ENCODE measurements around the gene ASIC2.

Gene ASIC2

DNA sequence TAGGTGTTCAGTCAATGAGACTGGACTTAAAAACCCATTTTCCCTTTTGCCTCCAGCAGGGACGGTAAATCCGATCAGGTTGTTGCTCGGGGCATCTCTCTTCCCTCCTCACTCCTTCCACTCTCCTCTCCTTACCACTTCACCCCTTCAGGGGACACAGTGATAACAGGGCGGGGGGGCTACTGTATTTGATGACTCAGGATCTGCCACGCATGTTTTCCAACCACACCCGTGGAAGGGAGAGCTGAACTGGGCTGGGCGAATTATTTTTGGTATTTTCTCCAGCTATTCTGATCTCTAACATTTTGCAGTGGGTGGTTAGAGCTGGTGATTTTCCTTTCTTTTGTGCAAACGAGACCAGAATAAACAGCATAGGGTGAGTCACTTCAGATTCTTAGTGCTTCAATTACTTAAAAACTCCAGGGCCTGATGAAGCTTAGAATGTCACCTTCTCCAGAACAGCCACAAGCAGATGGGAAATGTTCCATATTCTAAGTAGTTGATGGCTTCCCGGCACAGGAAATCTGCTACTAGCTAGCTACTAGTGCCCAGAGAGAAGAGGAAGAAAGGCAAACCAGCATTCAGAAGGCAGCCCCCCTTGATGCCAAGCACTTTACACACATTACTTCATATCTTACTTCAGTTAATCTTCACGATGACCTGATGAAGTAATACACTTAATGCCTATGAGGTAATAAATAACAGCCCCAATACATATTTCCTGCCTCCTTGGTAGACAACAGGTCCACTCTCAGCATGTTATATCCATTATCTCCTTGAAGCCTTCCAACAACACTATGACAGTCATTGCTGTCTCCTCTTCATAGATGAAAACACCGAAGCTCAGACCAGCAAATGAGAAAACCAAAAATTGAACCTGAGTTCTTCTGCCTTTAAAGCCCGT is 74.1 kb downstream of the ASIC2 start:
- no peak overlapping the region for H3K4me3 Mint-ChIP-seq
- no peaks in the 10 kb centered on the region for H3K4me1 Mint-ChIP-seq (ENCODE audit: low read depth)
- H3K9me3 Mint-ChIP-seq: no peaks in the 10 kb centered on the region
- no peak overlapping the region for H3K27ac Mint-ChIP-seq
- peaks cover 30% of the 10 kb centered on the region for H3K27me3 Mint-ChIP-seq
- DNase-seq: no peak
- H3K36me3 Mint-ChIP-seq (ENCODE audit: low read depth): no peaks in the 10 kb centered on the region

DNA sequence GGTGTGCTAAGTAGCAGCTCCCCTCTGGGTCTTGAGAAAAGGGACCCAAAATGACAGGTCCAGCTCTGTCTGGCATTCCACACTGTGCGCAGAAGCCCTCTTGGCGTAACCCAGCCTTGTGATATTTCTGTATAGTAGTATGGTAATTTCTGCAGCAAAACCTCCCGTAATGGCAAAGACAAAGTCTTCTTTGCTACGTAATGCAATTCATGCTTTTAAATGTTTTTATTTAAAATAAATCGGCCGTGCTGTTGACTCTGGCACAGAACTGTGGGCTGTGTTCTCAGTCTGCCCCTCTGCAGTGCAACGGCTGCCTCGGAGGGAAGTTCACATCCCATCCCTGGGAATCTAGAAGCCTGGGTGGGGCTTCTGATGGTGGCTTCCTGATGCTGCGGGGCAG is 75.2 kb downstream of the ASIC2 start:
- Mint-ChIP-seq H3K4me3 (no peak overlapping the region), H3K4me1 (ENCODE audit: low read depth) (no peaks in the 10 kb centered on the region), H3K27ac (no peak overlapping the region), H3K36me3 (ENCODE audit: low read depth) (no peaks in the 10 kb centered on the region), H3K9me3 (no peaks in the 10 kb centered on the region), H3K27me3 (peaks cover 30% of the 10 kb centered on the region)
- no peak for DNase-seq

DNA sequence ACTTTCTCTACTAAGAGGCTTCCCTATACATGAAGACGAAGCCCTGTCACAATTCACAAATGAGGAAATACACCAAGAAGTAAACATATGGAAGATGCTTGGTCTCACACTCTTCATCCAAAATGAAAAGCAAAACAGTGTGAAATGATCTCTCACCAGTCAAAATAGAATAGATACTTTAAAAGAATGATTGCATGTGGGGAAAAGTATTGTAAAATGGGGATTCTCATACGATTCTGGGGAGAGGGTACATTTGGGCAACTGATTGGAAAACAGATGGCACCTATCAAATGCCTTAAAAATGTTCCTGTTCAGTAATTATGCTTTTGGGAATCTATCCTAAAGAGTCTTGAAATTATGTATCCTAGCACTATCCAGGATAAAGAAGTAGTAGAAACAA is 78.1 kb downstream of the ASIC2 start:
- Mint-ChIP-seq H3K27ac (no peak overlapping the region), H3K36me3 (ENCODE audit: low read depth) (no peaks in the 10 kb centered on the region), H3K27me3 (peaks cover 34% of the 10 kb centered on the region), H3K4me3 (no peak overlapping the region), H3K4me1 (ENCODE audit: low read depth) (no peaks in the 10 kb centered on the region), H3K9me3 (no peaks in the 10 kb centered on the region)
- no peak for DNase-seq

DNA sequence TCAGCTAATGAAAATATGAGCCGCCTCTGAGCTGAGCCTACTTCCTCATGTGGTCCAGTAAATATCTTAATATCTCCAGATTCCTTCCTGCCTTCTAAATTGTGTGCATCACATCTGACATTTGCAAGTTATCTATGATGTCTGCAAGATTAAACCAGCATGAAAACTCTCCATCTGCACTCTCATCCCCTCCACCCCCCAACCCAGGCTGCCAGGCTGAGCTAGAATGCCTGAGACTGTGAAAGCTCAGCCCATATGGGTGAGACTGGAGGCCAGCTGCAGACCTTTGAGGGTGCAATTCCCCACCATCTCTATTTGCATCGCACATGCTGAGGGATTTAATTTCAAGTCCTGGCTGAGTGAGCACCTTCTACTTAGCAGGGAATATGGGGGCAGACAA is 82.8 kb downstream of the ASIC2 start:
- H3K9me3 Mint-ChIP-seq: no peaks in the 10 kb centered on the region
- H3K27me3 Mint-ChIP-seq: peaks cover 28% of the 10 kb centered on the region
- no peak overlapping the region for H3K27ac Mint-ChIP-seq
- no peaks in the 10 kb centered on the region for H3K4me1 Mint-ChIP-seq (ENCODE audit: low read depth)
- no peak overlapping the region for H3K4me3 Mint-ChIP-seq
- no peak for DNase-seq
- no peaks in the 10 kb centered on the region for H3K36me3 Mint-ChIP-seq (ENCODE audit: low read depth)

DNA sequence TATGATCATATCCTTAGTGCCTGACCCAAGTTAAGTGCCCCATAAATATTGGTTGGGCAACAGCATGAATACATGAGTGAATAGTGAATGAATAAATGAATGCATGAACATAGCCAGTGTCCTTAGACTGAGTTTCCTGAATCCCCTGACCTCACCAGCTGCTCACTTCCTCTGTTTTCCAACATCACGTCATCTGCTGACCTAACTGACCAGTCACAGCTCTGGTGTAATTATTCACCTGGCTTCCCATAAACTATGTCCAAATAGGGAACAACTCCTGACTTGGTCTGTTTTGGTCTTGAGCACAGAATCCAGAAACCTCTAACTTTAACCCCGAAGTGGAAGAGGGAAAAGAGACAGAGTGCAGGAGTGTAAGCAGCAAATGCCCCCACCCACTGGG is 83.4 kb downstream of the ASIC2 start:
- no peak overlapping the region for H3K27ac Mint-ChIP-seq
- H3K36me3 Mint-ChIP-seq (ENCODE audit: low read depth): no peaks in the 10 kb centered on the region
- no peaks in the 10 kb centered on the region for H3K4me1 Mint-ChIP-seq (ENCODE audit: low read depth)
- peaks cover 24% of the 10 kb centered on the region for H3K27me3 Mint-ChIP-seq
- H3K4me3 Mint-ChIP-seq: no peak overlapping the region
- no peaks in the 10 kb centered on the region for H3K9me3 Mint-ChIP-seq
- DNase-seq: no peak

DNA sequence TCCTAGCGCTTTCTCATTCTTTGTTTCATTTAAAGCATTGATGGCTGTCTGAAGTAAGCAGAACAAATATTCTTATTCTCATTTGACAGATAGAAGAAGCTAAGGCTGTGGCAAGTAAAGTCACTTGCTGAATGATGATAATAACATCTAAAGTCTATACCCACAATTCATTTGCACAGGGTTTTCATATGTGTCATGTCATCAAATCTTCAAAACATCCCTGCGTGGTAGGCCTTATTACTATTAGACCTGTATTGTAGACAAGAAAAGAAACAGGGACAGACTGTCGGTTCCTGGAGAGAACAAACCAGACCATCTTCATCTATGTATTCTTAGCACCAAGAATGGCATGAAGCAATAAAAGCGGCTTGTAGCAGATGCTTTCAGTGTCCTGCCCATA is 85.9 kb downstream of the ASIC2 start:
- Mint-ChIP-seq H3K4me1 (ENCODE audit: low read depth) (no peaks in the 10 kb centered on the region), H3K4me3 (no peak overlapping the region), H3K27me3 (peaks cover 36% of the 10 kb centered on the region), H3K27ac (no peak overlapping the region), H3K36me3 (ENCODE audit: low read depth) (no peaks in the 10 kb centered on the region), H3K9me3 (no peaks in the 10 kb centered on the region)
- DNase-seq: no peak

DNA sequence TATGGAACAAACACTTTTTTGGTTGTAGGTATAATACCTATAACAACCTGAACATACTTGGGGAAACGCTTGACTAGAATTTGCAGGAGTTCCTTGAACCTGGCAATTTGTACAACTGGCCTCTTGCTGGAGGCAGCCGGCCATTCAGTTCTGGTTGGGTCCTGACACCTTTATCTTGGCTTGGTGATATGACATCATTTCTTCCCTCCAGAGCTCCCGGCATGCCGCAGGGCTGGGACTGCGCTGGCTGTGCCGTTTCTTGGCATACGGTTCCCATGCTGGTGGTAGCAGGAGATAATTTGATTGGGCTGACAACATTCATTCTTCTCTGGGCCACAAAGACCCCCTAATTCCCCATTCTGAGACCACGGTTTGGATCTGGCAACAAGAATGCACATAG is 87.5 kb downstream of the ASIC2 start:
- Mint-ChIP-seq H3K27ac (no peak overlapping the region), H3K4me1 (ENCODE audit: low read depth) (no peaks in the 10 kb centered on the region), H3K27me3 (peaks cover 32% of the 10 kb centered on the region), H3K4me3 (no peak overlapping the region), H3K9me3 (no peaks in the 10 kb centered on the region), H3K36me3 (ENCODE audit: low read depth) (no peaks in the 10 kb centered on the region)
- DNase-seq: no peak

DNA sequence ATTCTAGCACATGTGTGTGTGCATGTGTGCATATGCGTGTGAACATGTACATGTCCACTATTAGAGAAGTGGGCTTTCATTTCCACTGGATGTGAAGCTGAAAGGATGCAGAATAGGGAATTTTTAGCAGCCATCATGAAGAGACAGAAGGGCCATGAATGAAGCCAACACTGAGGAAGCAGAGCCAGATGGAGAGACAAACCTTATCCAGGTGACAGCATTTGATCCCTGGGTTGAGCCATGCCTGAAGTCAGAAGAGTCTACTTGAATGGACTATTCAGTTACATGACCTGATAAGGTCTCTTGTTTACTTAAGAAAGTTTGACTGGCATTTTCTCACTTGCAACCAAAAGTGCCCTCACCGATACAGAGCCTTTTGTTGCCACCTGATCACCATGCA is 88.4 kb downstream of the ASIC2 start:
- no peaks in the 10 kb centered on the region for H3K4me1 Mint-ChIP-seq (ENCODE audit: low read depth)
- no peak for DNase-seq
- no peaks in the 10 kb centered on the region for H3K36me3 Mint-ChIP-seq (ENCODE audit: low read depth)
- no peak overlapping the region for H3K4me3 Mint-ChIP-seq
- no peak overlapping the region for H3K27ac Mint-ChIP-seq
- H3K27me3 Mint-ChIP-seq: peaks cover 29% of the 10 kb centered on the region
- H3K9me3 Mint-ChIP-seq: no peaks in the 10 kb centered on the region

DNA sequence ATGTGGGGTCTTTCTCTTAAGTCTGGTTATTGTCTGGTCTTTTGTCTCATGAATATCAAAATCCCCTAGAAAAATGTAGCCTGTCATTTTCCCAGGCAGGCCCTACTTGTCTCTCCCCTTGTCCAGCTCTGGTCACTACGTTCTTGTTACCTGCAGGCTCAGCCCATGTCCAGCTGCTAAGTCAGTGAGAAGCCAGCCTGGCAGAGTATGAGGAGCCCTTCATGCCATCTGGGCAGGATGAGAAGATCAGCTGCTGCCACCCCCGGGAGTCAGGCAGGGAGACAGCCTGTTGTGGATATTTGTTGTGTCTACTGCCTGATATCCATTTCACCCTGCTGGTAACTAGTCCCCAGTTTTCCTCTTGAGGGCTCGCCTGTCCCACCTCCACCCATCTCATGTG is 88.9 kb downstream of the ASIC2 start:
- no peaks in the 10 kb centered on the region for H3K4me1 Mint-ChIP-seq (ENCODE audit: low read depth)
- no peaks in the 10 kb centered on the region for H3K36me3 Mint-ChIP-seq (ENCODE audit: low read depth)
- DNase-seq: no peak
- peaks cover 25% of the 10 kb centered on the region for H3K27me3 Mint-ChIP-seq
- no peak overlapping the region for H3K27ac Mint-ChIP-seq
- no peaks in the 10 kb centered on the region for H3K9me3 Mint-ChIP-seq
- H3K4me3 Mint-ChIP-seq: no peak overlapping the region

DNA sequence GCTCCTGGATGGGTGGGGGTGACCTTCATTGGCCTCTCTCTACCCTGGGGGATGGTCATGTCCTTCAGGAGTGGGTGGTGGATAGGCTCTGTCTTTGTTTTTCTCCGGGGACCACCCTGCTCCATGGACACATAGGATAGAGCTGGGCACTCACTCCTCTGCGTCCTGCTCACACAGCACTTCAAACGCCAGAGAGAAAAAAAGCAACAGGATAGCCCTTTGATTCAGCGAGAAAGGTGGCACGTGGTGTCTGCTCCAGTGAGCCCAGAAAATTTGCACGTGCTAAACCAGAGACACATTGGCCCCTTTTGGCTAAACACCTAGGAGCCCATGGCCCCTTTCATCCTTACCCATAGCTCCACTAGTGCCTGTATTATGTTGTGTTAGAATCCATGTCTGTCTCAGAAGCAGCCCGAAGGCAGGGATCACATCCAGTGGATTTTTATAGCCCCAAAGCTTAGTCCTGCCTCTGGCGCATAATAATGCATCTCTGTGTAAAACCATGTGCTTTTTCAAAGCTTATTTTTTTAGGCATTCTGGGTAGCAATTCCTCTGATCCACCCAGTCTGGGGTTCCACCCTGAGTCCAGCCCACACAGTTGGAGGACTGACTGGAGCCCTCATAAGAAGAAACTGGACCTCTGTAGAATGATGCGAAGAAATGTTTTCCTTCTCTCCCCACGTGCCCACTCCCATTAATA is 90.1 kb downstream of the ASIC2 start:
- DNase-seq: no peak
- Mint-ChIP-seq H3K4me3 (no peak overlapping the region), H3K36me3 (ENCODE audit: low read depth) (no peaks in the 10 kb centered on the region), H3K27ac (no peak overlapping the region), H3K9me3 (no peaks in the 10 kb centered on the region), H3K4me1 (ENCODE audit: low read depth) (no peaks in the 10 kb centered on the region), H3K27me3 (peaks cover 20% of the 10 kb centered on the region)

DNA sequence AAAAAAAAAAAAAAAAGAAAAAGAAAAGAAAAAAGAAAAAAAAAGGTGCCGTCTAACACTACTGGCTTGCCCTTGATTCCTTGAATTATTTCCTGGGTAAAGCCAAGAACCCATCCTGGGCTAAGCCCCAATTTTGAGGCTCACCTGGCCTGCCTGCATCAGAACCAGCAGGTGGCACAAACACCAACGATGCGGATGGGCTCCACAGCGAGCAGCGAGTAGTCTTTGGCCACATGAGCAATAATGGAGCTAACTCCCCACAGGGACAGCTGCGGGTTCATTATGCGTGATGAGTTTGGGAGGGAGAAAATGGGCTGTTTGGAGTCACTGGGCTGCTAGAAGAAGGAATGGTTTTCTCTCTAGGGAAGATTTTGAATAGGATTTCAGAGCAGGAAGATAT is 91.1 kb downstream of the ASIC2 start:
- Mint-ChIP-seq H3K9me3 (no peaks in the 10 kb centered on the region), H3K27me3 (peaks cover 17% of the 10 kb centered on the region), H3K27ac (no peak overlapping the region), H3K36me3 (ENCODE audit: low read depth) (no peaks in the 10 kb centered on the region), H3K4me3 (no peak overlapping the region), H3K4me1 (ENCODE audit: low read depth) (no peaks in the 10 kb centered on the region)
- no peak for DNase-seq

DNA sequence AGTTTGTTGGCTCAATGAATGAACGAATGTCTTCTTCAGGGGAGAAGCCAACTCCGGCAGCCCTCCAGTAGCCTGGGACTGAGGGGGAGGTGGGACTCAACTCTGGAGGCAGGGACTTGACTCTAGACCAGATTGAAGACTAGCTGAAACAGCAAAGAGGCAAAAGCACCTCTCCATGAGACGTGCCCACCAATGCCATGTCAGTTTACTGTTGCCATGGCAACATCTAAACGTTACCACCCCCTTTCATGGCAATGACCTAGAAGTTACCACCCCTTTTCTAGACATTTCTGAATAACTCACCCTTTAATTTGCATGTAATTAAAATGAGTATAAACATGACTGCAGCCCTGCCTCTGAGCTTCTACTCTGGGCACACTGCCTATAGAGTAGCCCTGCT is 91.8 kb downstream of the ASIC2 start:
- Mint-ChIP-seq H3K4me1 (ENCODE audit: low read depth) (no peaks in the 10 kb centered on the region), H3K36me3 (ENCODE audit: low read depth) (no peaks in the 10 kb centered on the region), H3K9me3 (no peaks in the 10 kb centered on the region), H3K4me3 (no peak overlapping the region), H3K27me3 (peaks cover 16% of the 10 kb centered on the region), H3K27ac (no peak overlapping the region)
- no peak for DNase-seq

DNA sequence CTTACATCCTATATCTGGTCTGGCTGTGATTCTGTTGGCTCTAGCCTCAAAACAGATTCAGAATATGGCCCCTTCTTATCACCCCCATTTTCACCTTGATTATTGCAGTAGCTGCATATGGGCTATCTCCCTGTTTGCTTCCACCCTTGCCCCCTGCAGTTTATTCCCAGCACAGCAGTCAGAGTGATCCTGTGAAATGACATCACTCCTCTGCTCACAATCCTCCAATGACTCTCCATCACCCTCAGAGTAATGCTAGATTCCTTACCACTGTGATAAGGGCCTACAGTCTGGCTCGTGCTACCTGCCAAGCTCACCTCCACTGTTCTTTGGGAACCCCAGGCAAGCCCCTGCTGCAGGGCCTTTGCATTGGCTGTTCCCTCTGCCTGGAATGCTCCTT is 92.5 kb downstream of the ASIC2 start:
- H3K4me3 Mint-ChIP-seq: no peak overlapping the region
- no peaks in the 10 kb centered on the region for H3K36me3 Mint-ChIP-seq (ENCODE audit: low read depth)
- no peaks in the 10 kb centered on the region for H3K9me3 Mint-ChIP-seq
- peaks cover 16% of the 10 kb centered on the region for H3K27me3 Mint-ChIP-seq
- no peak overlapping the region for H3K27ac Mint-ChIP-seq
- no peaks in the 10 kb centered on the region for H3K4me1 Mint-ChIP-seq (ENCODE audit: low read depth)
- DNase-seq: no peak

DNA sequence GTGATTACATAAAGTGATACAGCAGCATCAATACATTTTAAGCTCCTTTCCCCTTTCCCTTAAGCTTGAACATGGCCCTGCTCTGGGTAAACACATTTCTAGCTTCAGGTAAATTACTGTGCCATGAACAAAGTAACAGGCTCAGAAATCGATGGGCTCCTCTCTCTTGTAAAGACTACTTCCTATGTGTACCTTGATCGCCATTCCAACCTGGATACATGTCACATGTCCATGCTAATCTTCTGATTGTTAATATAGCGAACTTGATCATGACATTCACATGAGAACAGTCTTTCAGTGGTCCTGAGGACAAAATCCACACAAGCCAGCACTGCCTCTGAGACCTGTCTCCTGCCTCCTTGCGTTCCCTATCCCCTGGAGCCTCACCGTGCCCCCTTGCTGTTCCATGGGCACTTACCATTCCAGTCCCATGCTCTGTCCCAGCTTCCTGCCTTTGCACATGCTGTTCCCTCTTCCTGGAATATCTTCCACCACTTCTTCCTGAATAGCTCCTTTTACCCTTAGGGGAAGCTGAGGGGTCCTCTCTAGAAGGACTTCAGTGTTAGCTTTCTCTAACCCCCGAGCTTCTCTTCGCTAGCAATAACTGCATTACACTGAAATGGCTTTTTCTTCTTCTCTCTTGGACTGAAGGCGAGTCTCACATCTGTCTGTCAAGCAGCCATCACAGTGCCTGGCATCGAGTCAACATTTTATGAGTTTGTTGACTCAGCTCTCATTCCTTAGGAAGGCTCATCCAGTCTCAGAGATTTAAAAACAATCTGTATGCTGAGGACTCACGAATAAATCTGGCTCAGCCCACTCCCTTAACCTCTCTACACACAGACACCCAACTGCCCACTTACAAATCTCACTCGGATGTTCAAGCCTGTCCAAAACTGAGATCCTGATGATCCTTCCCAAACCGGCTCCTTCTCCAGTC is 93.3 kb downstream of the ASIC2 start:
- DNase-seq: no peak
- Mint-ChIP-seq H3K4me1 (ENCODE audit: low read depth) (no peaks in the 10 kb centered on the region), H3K36me3 (ENCODE audit: low read depth) (no peaks in the 10 kb centered on the region)

More for the DNA sequence above, 93.3 kb downstream of the ASIC2 start:
- Mint-ChIP-seq H3K4me3 (no peak overlapping the region), H3K27me3 (peaks cover 16% of the 10 kb centered on the region), H3K9me3 (no peaks in the 10 kb centered on the region), H3K27ac (no peak overlapping the region)
